ENCODE results near the gene GALNT2.

GRCh38 chr1:230328342-230329015 lies 261.4 kb downstream of the GALNT2 start:
- no peak for TF ChIP-seq POLR2A (IDR thresholded peaks at IDR 0.05; ENCODE audit: low read length)
- TF ChIP-seq GATA1 (IDR thresholded peaks at IDR 0.05; ENCODE audit: low read depth, low read length) = no peak
